SHP77 (cell line): ENCODE results near the gene TSPY9.
"Not testable (repeated sequence)": the region's sequence is repeated elsewhere in the genome, so short reads cannot be mapped to it uniquely, and the experiment has no call there.

Source experiments
- DNase-seq, 2 experiments: peaks; one replicate each; lab custom pipeline; 2025; lab: John Stamatoyannopoulos, UW

The TSPY9 gene

DNA sequence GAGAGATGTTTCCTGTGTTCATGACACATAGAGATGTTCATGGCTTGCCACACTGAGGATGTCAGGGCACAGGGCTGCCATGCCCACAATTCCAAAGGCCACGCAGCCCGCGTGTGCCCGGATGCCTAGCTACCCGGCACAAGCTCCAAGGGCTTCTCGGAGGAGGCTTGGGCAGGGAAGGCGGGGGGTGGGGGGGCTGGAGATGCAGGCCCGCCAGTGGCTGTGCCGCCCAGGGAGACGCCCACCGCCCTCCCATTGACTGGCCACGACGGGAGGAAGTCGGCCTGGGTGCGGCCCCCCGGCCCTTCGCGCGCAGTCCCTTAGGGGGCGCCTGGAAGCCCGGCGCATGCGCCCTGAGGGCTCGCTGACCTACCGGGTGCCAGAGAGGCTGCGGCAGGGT is at the start of gene TSPY9:
Gene TSPY9 (plus strand): TSS at position 301 of the 400 bp plus-strand sequence. CDS start 46 bp downstream, at position 347.
- not testable (repeated sequence) for DNase-seq

GRCh38 chrY:9466655-9467054 is 20.4 kb upstream of the TSPY9 start, which contains the start of gene TSPY1:
Gene TSPY1, plus strand, starts transcription at chrY:9466955. Its CDS starts 46 bp downstream, at chrY:9467001.
- not testable (repeated sequence) for DNase-seq

- not testable (repeated sequence) for DNase-seq
Measured at GRCh38 chrY:9504396-9504795, 17.3 kb downstream of the TSPY9 start.

- DNase-seq: not testable (repeated sequence)
Measured at GRCh38 chrY:9516287-9516686, 29.2 kb downstream of the TSPY9 start.

- not testable (repeated sequence) for DNase-seq
Measured at GRCh38 chrY:9527580-9527979, 40.5 kb downstream of the TSPY9 start, which contains the start of gene TSPY10. Gene TSPY10, plus strand, starts transcription at chrY:9527880. Its CDS starts 46 bp downstream, at chrY:9527926.
